ENCODE results near the gene MAPKAPK2. TPM values are rescaled to one million over a fixed set of nuclear protein-coding genes. Genes with fewer than 3 reads are reported as not detected.

Gene MAPKAPK2
- total and polyA plus RNA-seq, 2 of the 13 experiments (the other 11 are each of a cell fraction or from before 2014, with no cell fraction given): 16.6 to 34.0 TPM

DNA sequence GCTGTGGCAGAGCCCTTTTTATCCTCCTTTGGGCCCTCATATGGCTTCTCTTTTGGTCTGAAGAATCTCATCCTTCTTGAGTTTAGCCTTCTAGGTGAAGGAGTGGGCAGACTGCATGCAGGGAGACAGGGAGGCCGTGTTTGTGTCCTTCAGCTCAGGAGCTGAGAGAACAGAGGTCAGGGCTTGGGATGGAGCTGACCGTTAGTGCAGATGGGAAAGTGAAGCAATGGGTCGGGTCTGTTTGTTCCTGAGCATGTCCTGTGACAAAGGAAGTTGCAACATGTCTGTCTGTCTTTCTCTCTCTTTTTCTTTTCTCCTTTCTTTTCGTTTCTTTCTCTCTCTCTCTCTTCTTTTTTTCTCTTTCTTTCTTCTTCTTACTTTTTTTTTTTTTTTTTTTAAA lies 14.9 kb downstream of the MAPKAPK2 start (continued):
- no peak for TF ChIP-seq TBX2 (CRISPR knock-in tag; IDR thresholded peaks at IDR 0.05; ENCODE audit: borderline replicate concordance)
- TF ChIP-seq ZNF10 (CRISPR knock-in tag; IDR thresholded peaks at IDR 0.05; ENCODE audit: borderline replicate concordance, low read depth): no peak
- TF ChIP-seq GABPA (IDR thresholded peaks at IDR 0.05; ENCODE audit: low read depth, low read length): no peak
- peak; percentile 66 for TF ChIP-seq GABPA (CRISPR knock-in tag; IDR thresholded peaks at IDR 0.05; ENCODE audit: low read depth)
- TF ChIP-seq NFATC3 (CRISPR knock-in tag; IDR thresholded peaks at IDR 0.05): no peak
- TF ChIP-seq TOE1 (CRISPR knock-in tag; IDR thresholded peaks at IDR 0.05): no peak
- TF ChIP-seq HOMEZ (CRISPR knock-in tag; IDR thresholded peaks at IDR 0.05; ENCODE audit: low read depth): peak; percentile 58; the same call in 1 of the 2 replicates
- peak; percentile 47 to 53; a peak in 2 of 4 replicates for TF ChIP-seq EP300 (IDR thresholded peaks at IDR 0.05; ENCODE audit: low read depth in 2 of 2, low read length in 2 of 2)
- TF ChIP-seq EP300 (CRISPR knock-in tag; IDR thresholded peaks at IDR 0.05; ENCODE audit: borderline replicate concordance): no peak
- TF ChIP-seq FOXA3 (CRISPR knock-in tag; IDR thresholded peaks at IDR 0.05): peak; percentile 83
- no peak for TF ChIP-seq ZNF589 (CRISPR knock-in tag; conservative IDR thresholded peaks at IDR 0.05)
- no peak for TF ChIP-seq ZMYM3 (CRISPR knock-in tag; IDR thresholded peaks at IDR 0.05)
- TF ChIP-seq PHF20 (CRISPR knock-in tag; IDR thresholded peaks at IDR 0.05): peak; percentile 45; the same call in 1 of the 2 replicates
- TF ChIP-seq NR2F2 (IDR thresholded peaks at IDR 0.05; ENCODE audit: borderline replicate concordance, low read depth): no peak
- no peak for TF ChIP-seq TSC22D2 (CRISPR knock-in tag; IDR thresholded peaks at IDR 0.05; ENCODE audit: borderline replicate concordance)
- TF ChIP-seq GATAD2A (CRISPR knock-in tag; IDR thresholded peaks at IDR 0.05): peak; percentile 92
- TF ChIP-seq ZBTB10 (CRISPR knock-in tag; IDR thresholded peaks at IDR 0.05; ENCODE audit: borderline replicate concordance): no peak
- TF ChIP-seq HNF1A (IDR thresholded peaks at IDR 0.05; ENCODE audit: low read depth): no peak
- TF ChIP-seq HNF1A (CRISPR knock-in tag; IDR thresholded peaks at IDR 0.05; ENCODE audit: borderline replicate concordance): no peak
- no peak for TF ChIP-seq PLSCR1 (CRISPR knock-in tag; IDR thresholded peaks at IDR 0.05; ENCODE audit: borderline replicate concordance)
- TF ChIP-seq CREBL2 (CRISPR knock-in tag; IDR thresholded peaks at IDR 0.05; ENCODE audit: borderline replicate concordance): no peak
- no peak for TF ChIP-seq ZNF34 (CRISPR knock-in tag; IDR thresholded peaks at IDR 0.05; ENCODE audit: borderline replicate concordance)
- TF ChIP-seq SAP130 (CRISPR knock-in tag; IDR thresholded peaks at IDR 0.05; ENCODE audit: low read depth): peak; percentile 71
